NCI-H1105 (cell line): ENCODE data around the gene SLC25A36.
"Not testable (repeated sequence)": the region's sequence is repeated elsewhere in the genome, so short reads cannot be mapped to it uniquely, and the experiment has no call there.

ENCODE experiments used
- DNase-seq: peaks from one replicate; lab custom pipeline; 2025; lab: John Stamatoyannopoulos, UW

The SLC25A36 gene

DNA sequence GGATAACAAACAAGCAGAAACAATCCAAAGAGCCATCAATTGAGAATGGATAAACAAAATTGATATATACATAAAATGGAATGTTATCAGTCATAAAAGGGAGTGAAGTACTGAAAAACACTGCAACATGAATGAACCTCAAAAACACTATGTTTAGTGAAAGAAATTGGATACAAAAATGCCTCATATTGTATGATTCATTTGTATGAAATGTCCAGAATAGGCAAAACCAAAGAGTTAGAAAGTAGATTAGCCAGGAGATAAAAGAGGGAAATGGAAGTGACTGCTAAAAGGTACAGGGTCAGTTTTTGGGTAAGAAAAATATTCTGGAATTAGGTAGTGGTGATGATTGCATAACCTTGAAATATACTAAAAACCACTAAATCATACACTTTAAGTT, 9.8 kb upstream of the SLC25A36 start:
- DNase-seq, result no peak

DNA sequence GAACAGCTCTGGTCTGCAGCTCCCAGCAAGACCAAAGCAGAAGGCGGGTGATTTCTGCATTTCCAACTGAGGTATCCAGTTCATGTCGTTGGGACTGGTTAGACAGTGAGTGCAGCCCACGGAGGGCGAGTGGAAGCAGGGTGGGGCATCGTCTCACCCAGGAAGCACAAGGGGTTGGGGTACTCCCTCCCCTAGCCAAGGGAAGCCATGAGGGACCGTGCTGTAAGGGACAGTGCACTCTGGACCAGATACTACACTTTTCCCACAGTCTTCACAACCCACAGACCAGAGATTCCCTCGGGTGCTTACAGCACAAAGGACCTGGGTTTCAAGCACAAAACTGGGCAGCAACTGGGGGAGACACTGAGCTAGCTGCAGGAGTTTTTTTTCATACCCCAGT, 8.5 kb upstream of the SLC25A36 start:
- no peak for DNase-seq

DNA sequence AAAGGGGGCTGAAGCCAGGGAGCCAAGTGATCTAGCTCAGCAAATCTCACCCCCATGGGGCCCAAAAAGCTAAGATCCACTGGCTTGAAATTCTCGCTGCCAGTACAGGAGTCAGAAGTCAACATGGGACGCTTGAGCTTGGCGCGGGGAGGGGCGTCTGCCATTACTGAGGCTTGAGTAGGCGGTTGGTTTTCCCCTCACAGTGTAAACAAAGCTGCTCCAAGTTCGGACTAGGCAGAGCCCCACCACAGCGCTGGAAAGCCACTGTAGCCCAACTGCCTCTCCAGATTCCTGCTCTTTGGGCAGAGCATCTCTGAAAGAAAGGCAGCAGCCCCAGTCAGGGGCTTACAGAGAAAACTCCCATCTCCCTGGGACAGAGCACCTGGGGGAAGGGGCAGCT, 8.1 kb upstream of the SLC25A36 start:
- no peak for DNase-seq

DNA sequence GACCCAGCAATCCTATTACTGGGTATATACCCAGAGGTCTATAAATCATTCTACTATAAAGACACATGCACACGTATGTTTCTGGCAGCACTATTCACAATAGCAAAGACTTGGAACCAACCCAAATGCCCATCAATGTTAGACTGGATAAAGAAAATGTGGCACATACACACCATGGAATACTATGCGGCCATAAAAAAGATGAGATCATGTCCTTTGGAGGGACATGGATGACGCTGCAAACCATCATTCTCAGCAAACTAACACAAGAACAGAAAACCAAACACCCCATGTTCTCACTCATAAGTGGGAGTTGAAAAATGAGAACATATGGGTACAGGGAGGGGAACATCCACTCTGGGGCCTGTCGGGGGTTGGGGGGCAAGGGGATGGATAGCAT, 2.3 kb upstream of the SLC25A36 start:
- not testable (repeated sequence) for DNase-seq

DNA sequence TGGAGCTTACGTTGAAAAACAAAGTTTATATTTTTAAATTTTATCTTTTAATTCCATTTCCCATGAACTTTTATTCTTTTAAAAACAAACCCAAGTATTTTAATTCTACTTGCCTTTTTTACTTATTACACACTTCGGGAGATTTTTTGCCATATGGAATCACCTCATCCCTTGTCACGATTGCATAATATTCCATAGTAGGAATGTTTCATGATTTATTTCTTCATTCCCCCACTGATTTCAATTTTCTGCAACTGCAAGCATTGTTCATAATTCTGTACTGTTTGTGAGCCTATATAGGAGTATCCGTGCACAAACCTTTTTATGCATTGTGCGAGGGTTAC, 574 bp upstream of the SLC25A36 start:
- DNase-seq, result no peak

DNA sequence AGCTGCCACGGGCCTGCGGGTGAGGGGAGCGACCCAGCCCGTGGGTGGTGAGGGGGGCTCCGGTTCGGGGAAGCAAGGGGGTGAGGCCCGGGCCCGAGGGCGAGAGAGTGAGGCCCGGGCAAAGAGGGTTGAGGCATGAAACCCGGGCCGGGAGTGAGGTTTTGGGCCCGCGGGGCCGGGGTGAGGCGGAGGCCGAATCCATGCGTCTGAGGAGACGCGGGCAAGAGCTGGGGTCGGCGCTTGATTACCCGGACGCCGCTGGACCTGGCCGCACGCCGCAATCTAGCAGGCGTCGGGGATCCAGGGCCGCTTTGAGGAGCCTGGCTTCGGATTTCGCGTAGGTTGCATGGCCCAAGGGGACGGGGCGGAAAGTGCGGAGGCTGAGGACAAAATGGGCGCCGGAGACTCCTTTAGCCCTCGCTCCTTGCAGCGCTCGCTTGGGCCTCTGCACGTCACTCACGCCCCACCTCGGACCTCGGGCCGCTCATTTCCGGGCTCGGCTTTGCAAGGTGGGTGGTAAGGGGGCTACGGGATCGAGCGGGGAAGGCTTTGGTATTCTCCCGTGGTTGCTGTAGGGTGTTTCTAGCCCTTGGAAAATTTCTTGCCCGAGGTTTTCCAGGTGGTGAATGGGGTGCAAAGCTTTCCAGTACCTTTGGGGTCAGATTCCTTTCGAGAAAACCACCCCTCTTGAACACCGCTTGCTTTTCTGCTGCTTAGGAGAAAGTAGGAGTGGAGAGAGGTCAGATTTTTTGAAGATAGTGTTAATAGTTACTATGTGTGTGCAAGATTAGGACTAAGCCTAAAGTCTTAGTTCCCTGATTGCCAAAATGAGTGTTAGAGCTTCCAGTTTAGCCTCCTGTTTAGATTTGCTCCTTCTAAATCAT, 827 bp downstream of the SLC25A36 start:
- peak; percentile 48 for DNase-seq

DNA sequence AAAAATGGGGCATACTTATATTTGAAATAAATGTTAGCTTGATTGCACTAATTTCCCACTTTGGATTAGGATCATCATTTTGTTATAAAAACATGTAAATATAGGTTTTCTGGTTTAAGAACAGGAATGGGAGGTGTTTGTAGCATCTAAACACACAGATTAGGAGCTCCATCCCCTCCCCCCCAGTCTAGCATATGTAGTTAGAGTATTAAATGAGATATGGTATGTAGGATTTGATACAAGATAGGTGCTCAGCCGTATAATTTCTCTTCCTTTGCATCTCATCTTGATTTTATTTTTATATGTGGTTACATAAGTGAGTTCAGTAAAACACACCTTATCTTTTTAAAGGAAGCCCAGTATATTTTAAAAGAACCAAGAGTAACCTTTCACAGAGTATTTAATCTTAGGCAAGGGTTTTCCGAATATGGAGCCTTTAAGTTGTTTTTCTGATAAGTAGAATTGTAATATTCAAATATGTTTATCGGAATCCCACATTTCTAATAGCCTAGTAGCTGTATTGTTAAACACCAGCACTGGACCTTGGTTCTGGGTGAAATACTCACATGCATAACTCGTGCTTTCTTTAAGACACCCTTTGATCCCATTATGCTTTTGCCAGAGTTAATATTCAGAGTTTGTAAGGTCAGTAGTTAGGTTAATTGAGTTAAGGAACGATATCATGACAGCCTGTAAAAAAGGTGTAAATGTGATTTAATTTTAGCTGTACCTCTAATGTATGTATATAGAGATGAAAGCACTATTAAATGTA, 2.3 kb downstream of the SLC25A36 start:
- DNase-seq, result no peak

DNA sequence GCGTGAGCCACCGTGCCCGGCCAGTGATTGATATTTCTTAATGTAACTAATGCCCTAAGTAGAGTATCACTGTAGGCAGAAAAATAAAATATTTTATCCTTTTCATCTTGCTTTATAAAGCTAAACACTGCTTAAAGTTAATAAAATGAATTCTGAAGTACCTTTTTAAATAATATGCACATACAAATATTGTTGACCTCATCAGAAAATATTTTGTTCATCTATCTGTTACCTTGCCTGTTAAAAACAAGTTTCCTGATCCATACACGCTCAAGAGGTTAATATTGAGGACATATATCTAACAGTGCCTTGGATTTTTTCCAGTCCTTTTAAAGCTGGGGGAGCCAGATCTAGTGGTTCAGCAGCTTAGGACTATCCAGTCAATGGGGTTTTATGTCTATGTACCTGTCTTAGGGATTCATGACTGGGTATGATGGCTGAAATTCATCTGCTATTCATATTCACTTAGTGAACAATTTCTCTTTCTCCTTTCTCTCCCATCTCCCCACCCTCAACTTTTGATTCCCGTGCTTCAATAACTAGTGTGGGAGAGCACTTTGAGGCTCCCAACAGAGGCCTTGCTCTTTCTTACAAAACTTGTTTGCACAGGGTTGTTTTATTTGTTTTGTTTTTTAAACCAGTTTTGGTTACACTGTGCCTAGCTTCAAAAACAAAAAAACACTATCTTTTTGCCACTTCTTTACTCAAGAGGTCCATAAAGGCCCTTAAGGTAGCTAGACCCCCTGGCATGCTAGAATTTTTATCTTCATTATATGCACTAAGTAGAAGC, 7.0 kb downstream of the SLC25A36 start:
- DNase-seq, result no peak

DNA sequence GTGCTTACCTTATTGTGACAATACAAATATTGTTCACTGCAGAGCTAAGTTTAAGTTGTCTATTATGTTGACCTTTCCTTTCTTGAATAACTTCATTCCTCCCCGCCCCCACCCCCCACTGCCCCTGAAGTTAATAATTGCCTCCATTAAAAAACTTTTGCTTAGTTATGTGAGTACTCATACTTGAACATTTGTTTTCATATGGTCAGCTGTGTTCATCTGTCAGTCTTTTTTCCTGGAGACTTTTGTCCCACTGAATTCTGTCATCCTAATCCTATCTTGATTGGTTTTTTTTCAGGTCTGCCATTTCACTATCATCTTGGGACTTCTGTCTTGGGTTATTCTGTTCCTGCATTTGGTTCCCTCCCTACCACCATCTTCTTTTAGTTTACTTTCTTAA, 8.5 kb downstream of the SLC25A36 start:
- no peak for DNase-seq

DNA sequence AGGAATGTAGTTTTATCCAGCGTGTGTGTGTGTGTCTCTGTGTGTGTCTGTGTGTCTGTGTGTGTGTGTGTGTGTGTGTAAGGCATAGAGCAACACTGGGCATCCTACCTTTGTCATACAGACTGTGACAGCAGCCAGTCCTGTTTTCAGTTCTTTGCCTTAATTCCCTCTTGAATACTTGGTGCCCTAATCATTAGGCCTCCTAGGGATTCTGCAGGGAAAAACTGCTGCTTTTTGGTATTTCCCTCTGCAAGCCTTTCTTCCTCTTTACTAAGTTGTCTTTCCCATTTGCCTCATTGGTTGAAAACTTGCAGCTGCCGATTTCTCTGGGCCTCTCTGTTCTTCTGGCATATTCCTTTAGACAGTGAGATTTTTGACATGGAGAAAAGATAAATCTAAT, 9.2 kb downstream of the SLC25A36 start:
- DNase-seq, result no peak

DNA sequence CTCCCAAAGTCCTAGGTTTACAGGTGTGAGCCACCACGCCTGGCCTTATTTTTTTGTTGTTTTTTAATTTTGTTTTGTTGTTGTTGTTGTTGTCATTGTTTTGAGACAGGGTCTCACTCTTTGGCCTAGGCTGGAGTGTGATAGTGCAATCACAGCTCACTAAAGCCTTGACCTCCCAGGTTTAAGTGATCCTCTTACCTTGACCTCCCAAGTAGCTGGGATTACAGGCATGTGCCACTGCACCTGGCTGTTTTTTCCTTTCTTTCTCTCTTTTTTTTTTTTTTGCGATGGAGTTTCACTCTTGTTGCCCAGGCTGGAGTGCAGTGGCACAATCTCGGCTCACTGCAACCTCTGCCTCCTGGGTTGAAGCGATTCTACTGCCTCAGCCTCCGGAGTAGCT, 10.1 kb downstream of the SLC25A36 start:
- DNase-seq, result not testable (repeated sequence)

DNA sequence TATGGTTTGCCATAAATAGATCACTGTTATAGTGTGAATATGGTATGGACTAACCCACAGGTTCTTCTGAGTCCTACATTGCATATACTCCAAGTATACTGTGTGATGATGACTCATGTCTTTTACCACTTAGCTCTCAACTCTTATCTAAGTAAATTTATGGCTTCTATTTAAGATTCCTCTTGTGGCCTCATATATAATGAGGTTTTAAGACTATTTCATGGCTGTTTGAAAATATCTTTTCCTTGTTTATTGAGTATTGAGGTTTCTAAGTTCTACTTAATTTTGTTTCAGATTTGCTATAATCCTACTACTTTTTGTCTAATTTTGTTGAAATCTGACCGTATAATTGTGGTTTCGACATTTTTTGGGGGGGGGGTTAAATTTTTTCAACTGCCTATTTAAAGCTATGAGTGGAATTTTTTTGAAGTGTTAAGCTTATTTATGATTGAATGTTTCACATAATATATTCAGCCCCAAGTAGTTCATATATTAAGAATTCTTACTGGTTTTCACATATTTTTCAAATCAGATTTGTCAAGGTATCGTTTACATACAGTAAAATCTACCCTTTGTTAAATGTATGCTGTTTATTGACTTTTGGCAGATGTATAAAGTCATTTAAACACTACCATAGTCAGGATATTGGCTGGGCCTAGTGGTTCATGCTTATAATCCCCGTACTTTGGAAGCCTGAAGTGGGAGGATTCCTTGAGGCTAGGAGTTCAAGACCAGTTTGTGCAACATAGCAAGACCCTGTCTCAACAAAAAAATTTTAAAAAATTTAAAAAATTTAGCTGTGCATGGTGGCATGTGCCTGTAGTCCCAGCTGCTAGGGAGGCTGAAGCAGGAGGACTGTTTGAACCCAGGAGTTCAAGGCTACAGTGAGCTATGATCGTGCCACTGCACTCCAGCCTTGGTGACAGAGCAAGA, 11.7 kb downstream of the SLC25A36 start:
- no peak for DNase-seq

DNA sequence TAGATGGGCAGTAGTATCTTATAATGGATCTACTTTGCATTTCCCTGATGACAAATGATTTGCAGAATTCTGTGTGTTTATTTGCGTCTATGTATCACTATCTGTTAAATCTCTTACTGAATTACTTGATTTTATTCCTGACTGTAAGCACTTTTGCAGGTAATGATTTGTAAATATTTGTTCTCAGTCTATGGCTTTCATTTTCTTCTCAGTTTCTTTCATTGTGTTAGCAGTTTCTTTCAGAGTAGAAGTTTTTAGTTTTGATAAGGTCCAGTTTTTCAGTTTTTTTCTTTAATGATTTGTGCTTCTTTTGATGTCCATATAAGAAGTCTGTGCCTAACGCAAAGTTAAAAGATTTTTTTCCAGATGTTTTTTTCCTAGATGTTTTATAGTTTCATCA, 12.9 kb downstream of the SLC25A36 start:
- no peak for DNase-seq

DNA sequence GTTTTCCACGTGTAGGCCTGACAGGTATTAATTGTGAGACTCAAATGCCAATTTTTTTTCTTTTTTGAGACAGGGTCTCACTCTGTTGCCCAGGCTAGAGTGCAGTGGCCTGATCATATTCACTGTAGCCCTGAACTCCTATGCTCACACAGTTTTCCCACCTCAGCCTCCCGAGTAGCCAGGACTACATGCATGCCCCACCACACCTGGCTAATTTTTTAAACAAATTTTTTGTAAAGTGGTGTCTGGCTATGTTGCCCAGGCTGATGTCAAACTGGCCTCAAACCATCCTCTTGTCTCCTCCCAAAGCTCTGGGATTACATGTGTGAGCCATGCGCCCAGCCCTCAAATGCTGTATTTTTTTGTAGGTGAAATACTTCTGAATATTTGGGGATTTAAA, 14.0 kb downstream of the SLC25A36 start:
- no peak for DNase-seq

DNA sequence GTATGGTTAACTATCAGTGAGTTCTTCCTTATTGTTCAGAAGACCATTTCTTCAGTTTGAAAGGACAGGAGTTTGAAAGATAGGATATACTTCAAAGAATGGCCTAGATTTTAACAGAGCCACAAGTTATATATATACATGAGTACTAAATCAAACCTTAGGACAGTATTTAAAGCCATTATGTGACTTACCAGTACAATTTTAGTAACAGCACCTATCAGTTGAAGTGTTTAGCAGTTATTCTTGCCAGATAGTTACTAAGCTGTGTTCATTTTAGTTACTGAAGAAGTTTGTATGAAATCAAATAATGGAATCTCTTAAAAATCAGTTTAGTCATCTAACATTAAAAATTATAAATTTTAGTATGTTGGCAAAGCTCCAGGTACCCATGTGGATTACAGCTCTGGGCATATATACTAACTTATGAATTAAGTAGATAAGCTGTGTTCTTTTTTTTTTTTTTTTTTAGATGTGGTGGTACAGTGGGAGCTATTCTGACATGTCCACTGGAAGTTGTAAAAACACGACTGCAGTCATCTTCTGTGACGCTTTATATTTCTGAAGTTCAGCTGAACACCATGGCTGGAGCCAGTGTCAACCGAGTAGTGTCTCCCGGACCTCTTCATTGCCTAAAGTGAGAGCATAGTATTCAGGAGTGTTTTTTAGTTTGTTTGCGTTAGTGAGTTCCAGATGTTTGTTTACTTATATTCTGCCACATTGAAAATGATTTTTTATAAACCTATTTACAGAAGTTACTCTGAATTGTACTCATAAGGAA, 14.6 kb downstream of the SLC25A36 start:
- no peak for DNase-seq

DNA sequence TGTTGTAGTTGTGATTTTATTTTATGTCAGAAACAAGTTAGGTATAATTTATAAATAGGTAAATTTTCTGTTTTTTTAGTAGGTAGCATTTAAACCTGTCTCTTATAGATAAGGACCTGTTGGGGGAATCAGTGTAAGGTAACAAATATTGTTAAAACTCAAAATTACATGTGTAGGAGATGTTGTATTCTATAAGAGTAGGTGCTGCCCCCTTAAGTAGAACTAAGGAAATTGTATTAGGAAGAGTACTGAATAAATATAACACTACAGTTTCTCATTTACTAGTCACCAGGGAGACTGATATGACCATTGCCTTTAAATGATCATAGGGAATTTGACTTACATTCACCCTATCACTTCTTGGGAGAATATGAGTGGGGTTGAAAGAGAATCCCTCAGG, 31.2 kb downstream of the SLC25A36 start:
- DNase-seq, result no peak

DNA sequence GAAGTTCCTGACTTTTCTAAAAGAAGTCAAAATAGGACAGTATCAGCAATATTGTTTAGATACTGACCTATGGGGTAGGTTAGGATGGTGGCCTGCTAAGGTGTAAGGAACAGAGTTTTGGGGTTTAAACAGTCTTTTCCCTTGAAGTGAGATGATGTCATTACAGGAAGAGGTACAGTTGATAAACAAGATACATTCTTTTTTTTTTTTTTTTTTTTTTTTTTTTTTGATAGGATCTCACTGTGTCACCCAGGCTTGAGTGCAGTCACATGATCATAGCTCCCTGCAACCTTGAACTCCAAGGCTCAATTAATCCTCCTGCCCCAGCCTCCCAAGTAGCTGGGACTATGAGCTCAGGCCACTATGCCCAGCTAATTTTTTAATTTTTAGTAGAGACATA, 33.3 kb downstream of the SLC25A36 start:
- DNase-seq, result no peak

DNA sequence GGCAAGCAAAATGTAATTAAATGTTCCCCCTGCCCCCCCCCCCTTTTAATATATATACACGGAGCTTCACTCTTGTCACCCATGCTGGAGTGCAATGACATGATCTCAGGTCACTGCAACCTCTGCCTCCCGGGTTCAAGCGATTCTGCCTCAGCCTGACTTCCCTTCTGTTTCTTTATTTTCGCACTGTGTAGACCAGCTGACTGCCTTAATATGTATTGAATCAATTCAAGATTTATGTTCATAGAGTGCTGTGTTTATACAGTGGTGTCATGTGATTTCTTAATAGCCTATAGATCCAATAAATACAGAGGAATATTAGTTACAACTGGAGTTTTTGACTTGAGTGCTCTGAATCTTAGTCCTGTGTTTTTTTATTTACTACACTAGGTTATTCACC, 39.0 kb downstream of the SLC25A36 start:
- DNase-seq, result no peak

DNA sequence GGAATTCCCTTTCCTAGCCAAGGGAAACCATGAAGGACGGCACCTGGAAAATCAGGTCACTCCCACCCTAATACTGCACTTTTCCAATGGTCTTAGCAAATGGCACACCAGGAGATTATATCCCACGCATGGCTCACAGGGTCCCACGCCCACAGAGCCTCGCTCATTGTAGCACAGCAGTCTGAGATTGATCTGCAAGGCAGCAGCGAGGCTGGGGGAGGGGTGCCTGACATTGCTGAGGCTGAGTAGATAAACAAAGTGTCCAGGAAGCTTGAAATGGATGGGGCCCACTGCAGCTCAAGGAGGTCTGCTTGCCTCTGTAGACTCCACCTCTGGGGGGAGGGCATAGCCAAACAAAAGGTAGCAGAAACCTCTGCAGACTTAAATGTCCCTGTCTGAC, 46.2 kb downstream of the SLC25A36 start:
- not testable (repeated sequence) for DNase-seq

DNA sequence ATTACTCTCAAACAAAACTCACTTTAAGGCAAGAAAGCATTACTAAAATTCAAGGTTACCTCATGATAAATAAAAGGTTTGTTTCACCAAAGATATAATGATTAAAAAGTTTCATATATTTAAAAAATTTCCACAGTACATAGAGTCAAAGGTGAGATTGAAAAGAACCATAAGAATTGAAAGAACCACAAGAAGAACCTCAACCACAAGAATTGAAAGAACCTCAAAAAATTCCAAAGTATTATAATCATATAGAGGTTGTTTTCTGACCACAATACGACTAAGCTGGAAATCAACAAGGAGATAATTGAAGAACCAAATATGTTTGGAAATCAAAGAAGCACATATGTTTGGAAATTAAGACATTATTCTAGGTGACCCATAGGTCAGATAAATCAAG, 52.7 kb downstream of the SLC25A36 start:
- DNase-seq, result no peak

DNA sequence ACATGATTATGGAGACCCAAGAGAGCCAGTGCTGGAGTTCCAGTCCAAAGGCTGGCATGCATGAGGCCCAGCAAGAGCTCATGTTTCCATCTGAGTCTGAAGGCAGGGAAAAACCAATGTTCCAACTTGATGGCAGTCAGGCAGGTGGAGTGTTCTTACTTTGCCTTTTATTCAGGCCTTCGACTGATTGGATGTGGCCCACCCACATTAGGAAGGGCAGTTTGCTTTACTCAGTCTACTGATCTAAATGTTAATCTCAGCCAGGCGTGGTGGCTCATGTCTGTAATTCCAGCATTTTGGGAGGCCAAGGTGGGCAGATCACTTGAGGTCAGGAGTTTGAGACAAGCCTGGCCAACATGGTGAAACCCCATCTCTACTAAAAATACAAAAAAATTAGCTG, 53.2 kb downstream of the SLC25A36 start:
- not testable (repeated sequence) for DNase-seq
